SK-N-SH (cell line): ENCODE measurements around the gene PTPRS. TPM values are rescaled to one million over a fixed set of nuclear protein-coding genes. Genes with fewer than 3 reads are reported as not detected.

ENCODE experiments used
- CTCF ChIA-PET: fragments of 300-600, 350-600 bp; formaldehyde crosslinking; extraction: SDS; loops from one replicate; lab custom pipeline; 2021; lab: Yijun Ruan, JAX
- POLR2A ChIA-PET: fragments of 350-600 bp; sonication (Branson Sonifier 250); formaldehyde crosslinking; extraction: SDS; loops from one replicate; lab custom pipeline; 2020; ENCODE audit warnings: antibody characterized with exemption, inconsistent platforms; lab: Yijun Ruan, JAX
- DNase-seq: peaks from one replicate; pipeline ENCODE4 v3.0.0; 2012
- H2AFZ ChIP-seq: fragments of 200-600 bp; sonication (generic); 2 replicates; pipeline ENCODE4 v1.8.1; 2016; ENCODE audit warnings: antibody characterized with exemption, mild to moderate bottlenecking, low read depth
- H3F3A ChIP-seq: fragments of 200-600 bp; sonication (generic); replicated peaks from 2 replicates; pipeline ENCODE3; 2016; ENCODE audit warnings: antibody characterized with exemption, mild to moderate bottlenecking; ENCODE audit not compliant: insufficient read depth
- H3K27ac ChIP-seq, 2 experiments: fragments of 200-500 bp in 1 of 2; fragments of 200-600 bp in 1 of 2; sonication (Bioruptor generic) in 1 of 2; sonication (generic), shearing (Covaris generic) in 1 of 2; 2 replicates each; pipeline versions ENCODE4 v1.5.1 to v1.6.1; 2014 to 2016; ENCODE audit warnings: low read depth in 2 of 2, inconsistent platforms in 1 of 2, low read length in 1 of 2, mild to moderate bottlenecking in 1 of 2, mixed read lengths in 1 of 2
- H3K27me3 ChIP-seq: fragments of 200-600 bp; sonication (generic), shearing (Covaris generic); 2 replicates; pipeline ENCODE4 v1.6.1; 2016; ENCODE audit warnings: mixed run types; ENCODE audit not compliant: insufficient read depth
- H3K36me3 ChIP-seq, 2 experiments: fragments of 200-500 bp in 1 of 2; fragments of 200-600 bp in 1 of 2; sonication (Bioruptor generic) in 1 of 2; sonication (generic) in 1 of 2; replicated peaks in 1 of 2; 2 replicates each; pipeline versions ENCODE3 to v1.5.1; 2014 to 2016; ENCODE audit warnings: low read length in 1 of 2, mild to moderate bottlenecking in 1 of 2; ENCODE audit not compliant: insufficient read depth in 2 of 2, control insufficient read depth in 1 of 2
- H3K4me1 ChIP-seq, 2 experiments: fragments of 200-500 bp in 1 of 2; fragments of 200-600 bp in 1 of 2; sonication (Bioruptor generic) in 1 of 2; sonication (generic), shearing (Covaris generic) in 1 of 2; 2 replicates each; pipeline versions ENCODE4 v1.5.1 to v1.6.1; 2014 to 2016; ENCODE audit warnings: low read depth in 1 of 2, low read length in 1 of 2, mixed run types in 1 of 2; ENCODE audit not compliant: insufficient read depth in 2 of 2, control insufficient read depth in 1 of 2
- H3K4me2 ChIP-seq: fragments of 200-600 bp; sonication (generic), shearing (Covaris generic); 2 replicates; pipeline ENCODE4 v1.6.1; 2017; ENCODE audit warnings: mixed run types
- H3K4me3 ChIP-seq, 2 experiments: fragments of 200-500 bp in 1 of 2; fragments of 200-600 bp in 1 of 2; sonication (Bioruptor generic) in 1 of 2; sonication (generic), shearing (Covaris generic) in 1 of 2; 2 replicates each; pipeline versions ENCODE4 v1.5.1 to v1.8.1; 2014 to 2016; ENCODE audit warnings: low read depth in 2 of 2, inconsistent platforms in 1 of 2, low read length in 1 of 2, mild to moderate bottlenecking in 1 of 2, mixed read lengths in 1 of 2, moderate library complexity in 1 of 2
- H3K79me2 ChIP-seq: fragments of 200-600 bp; sonication (generic); 2 replicates; pipeline ENCODE4 v1.8.1; 2017; ENCODE audit warnings: mild to moderate bottlenecking; ENCODE audit not compliant: insufficient read depth
- H3K9ac ChIP-seq: fragments of 200-600 bp; sonication (generic); 2 replicates; pipeline ENCODE4 v1.6.1; 2017; ENCODE audit warnings: mixed run types
- H3K9me2 ChIP-seq: fragments of 200-600 bp; sonication (generic); 2 replicates; pipeline ENCODE4 v1.6.1; 2017; ENCODE audit warnings: mixed run types
- H3K9me3 ChIP-seq: fragments of 200-600 bp; sonication (generic); 2 replicates; pipeline ENCODE4 v1.6.1; 2017; ENCODE audit warnings: mixed run types, mild to moderate bottlenecking, moderate library complexity
- H4K20me1 ChIP-seq: fragments of 200-600 bp; sonication (generic); 2 replicates; pipeline ENCODE4 v1.6.1; 2017; ENCODE audit warnings: mild to moderate bottlenecking, mixed run types; ENCODE audit not compliant: insufficient read depth
- ELF1 ChIP-seq: IDR thresholded peaks from 2 replicates; pipeline ENCODE4 v1.4.0; 2012
- FOSL2 ChIP-seq: IDR thresholded peaks from 2 replicates; pipeline ENCODE4 v1.4.0; 2012; ENCODE audit warnings: low read depth, mild to moderate bottlenecking, moderate library complexity, borderline replicate concordance
- GABPA ChIP-seq: IDR thresholded peaks from 2 replicates; pipeline ENCODE4 v1.4.0; 2012; ENCODE audit warnings: low read depth, mild to moderate bottlenecking
- GATA2 ChIP-seq: sonication (generic); formaldehyde crosslinking; IDR thresholded peaks from 2 replicates; pipeline ENCODE4 v1.5.0; 2020; ENCODE audit warnings: mild to moderate bottlenecking, missing genetic modification reagents
- JUND ChIP-seq: IDR thresholded peaks from 2 replicates; pipeline ENCODE4 v1.4.0; 2012
- NFIC ChIP-seq: IDR thresholded peaks from 2 replicates; pipeline ENCODE4 v1.4.0; 2012; ENCODE audit warnings: borderline replicate concordance
- NRF1 ChIP-seq: IDR thresholded peaks from 2 replicates; pipeline ENCODE4 v1.6.1; 2012; ENCODE audit warnings: low read depth, mild to moderate bottlenecking, low read length
- RAD21 ChIP-seq: IDR thresholded peaks from 2 replicates; pipeline ENCODE4 v1.6.1; 2012; ENCODE audit warnings: mild to moderate bottlenecking, low read length
- RCOR1 ChIP-seq: fragments of 150-350 bp; IDR thresholded peaks from 2 replicates; pipeline ENCODE4 v1.6.1; 2017; ENCODE audit warnings: antibody characterized with exemption, low read length
- RXRA ChIP-seq: IDR thresholded peaks from 2 replicates; pipeline ENCODE4 v1.4.0; 2012; ENCODE audit warnings: low read depth, mild to moderate bottlenecking, borderline replicate concordance
- TAF1 ChIP-seq: IDR thresholded peaks from 2 replicates; pipeline ENCODE4 v1.6.1; 2012; ENCODE audit warnings: low read depth, mild to moderate bottlenecking, low read length, moderate library complexity, borderline replicate concordance
- WGBS: methylation state at CpG from one replicate; pipeline ENCODE4 v1.1.6; 2017; ENCODE audit warnings: low lambda C conversion rate; 5-methylcytosine and 5-hydroxymethylcytosine counted together
- polyA plus RNA-seq, 3 experiments: library from polyadenylated mRNA; depleted of rRNA; stranded (reverse); fragments of >200 nt; gene quantifications; 2 replicates each; pipeline ENCODE4 v1.2.3, GENCODE V29; 2012
- TF ChIP-seq, protein P1 (sequence below): IDR thresholded peaks from 2 replicates; pipeline ENCODE4 v1.6.1; 2012; ENCODE audit warnings: mild to moderate bottlenecking, low read depth, low read length, moderate library complexity
- TF ChIP-seq, protein P2 (sequence below): fragments of 150-350 bp; IDR thresholded peaks from 2 replicates; pipeline ENCODE4 v1.6.1; 2017; ENCODE audit warnings: antibody characterized with exemption, low read length, low read depth, borderline replicate concordance
- TF ChIP-seq, protein P3 (sequence below): IDR thresholded peaks from 2 replicates; pipeline ENCODE4 v1.4.0; 2012; ENCODE audit warnings: low read depth, borderline replicate concordance

PTPRS gene
- polyA plus RNA-seq, 1 of the 3 experiments (the other 2 are of a cell fraction), result 91.0 TPM

DNA sequence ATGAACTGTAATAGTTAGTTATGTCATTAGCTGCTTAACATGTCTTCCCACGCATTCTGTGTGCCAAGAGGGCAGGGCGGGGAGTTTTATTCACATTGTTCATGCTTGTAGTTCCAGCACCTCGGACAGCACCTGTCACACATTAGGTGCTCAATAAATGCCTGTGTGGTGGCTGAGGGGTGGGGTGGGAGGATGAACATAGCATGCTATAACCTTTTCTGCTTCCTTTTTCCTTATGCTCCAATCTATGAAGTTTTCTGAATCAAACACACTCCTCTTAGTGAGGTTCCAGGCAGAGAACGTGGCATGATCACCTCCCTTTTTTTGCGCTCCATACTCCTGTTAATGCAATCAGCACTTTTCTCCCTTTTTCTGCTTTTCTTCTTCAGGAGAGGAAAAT lies 15.8 kb upstream of the PTPRS start:
- Histone ChIP-seq H3K36me3 (no peaks in the 10 kb centered on the region), H3K4me1 (no peaks in the 10 kb centered on the region; a peak in 1 of 4 replicates), H4K20me1 (no peaks in the 10 kb centered on the region), H3K9me3 (no peaks in the 10 kb centered on the region), H3K9ac (no peak overlapping the region), H3K27me3 (no peaks in the 10 kb centered on the region), H3K4me2 (no peak overlapping the region), H3K4me3 (no peak overlapping the region), H3K79me2 (no peaks in the 10 kb centered on the region), H2AFZ (no peak overlapping the region), H3K9me2 (no peaks in the 10 kb centered on the region), H3F3A (no peaks in the 10 kb centered on the region), H3K27ac (no peak overlapping the region)
- 67% methylated on average over 5 of the region's 5 CpGs for WGBS
- POLR2A ChIA-PET, result interaction anchor here (0.6 kb wide), 1 partner anchor 228 kb away, joined by 3 read pairs; no protein-coding TSS in a partner anchor
- DNase-seq, result no peak
- TF ChIP-seq RAD21, result no peak
- no peak for TF ChIP-seq RCOR1
- no peak for TF ChIP-seq ELF1
- TF ChIP-seq NRF1, result no peak
- TF ChIP-seq, protein P1, sequence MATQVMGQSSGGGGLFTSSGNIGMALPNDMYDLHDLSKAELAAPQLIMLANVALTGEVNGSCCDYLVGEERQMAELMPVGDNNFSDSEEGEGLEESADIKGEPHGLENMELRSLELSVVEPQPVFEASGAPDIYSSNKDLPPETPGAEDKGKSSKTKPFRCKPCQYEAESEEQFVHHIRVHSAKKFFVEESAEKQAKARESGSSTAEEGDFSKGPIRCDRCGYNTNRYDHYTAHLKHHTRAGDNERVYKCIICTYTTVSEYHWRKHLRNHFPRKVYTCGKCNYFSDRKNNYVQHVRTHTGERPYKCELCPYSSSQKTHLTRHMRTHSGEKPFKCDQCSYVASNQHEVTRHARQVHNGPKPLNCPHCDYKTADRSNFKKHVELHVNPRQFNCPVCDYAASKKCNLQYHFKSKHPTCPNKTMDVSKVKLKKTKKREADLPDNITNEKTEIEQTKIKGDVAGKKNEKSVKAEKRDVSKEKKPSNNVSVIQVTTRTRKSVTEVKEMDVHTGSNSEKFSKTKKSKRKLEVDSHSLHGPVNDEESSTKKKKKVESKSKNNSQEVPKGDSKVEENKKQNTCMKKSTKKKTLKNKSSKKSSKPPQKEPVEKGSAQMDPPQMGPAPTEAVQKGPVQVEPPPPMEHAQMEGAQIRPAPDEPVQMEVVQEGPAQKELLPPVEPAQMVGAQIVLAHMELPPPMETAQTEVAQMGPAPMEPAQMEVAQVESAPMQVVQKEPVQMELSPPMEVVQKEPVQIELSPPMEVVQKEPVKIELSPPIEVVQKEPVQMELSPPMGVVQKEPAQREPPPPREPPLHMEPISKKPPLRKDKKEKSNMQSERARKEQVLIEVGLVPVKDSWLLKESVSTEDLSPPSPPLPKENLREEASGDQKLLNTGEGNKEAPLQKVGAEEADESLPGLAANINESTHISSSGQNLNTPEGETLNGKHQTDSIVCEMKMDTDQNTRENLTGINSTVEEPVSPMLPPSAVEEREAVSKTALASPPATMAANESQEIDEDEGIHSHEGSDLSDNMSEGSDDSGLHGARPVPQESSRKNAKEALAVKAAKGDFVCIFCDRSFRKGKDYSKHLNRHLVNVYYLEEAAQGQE, result peak; percentile 90
- CTCF ChIA-PET, result interaction anchor here (1.5 kb wide), 1 partner anchor 15 kb away, joined by 3 read pairs; the partner anchor contains the start of gene PTPRS

DNA sequence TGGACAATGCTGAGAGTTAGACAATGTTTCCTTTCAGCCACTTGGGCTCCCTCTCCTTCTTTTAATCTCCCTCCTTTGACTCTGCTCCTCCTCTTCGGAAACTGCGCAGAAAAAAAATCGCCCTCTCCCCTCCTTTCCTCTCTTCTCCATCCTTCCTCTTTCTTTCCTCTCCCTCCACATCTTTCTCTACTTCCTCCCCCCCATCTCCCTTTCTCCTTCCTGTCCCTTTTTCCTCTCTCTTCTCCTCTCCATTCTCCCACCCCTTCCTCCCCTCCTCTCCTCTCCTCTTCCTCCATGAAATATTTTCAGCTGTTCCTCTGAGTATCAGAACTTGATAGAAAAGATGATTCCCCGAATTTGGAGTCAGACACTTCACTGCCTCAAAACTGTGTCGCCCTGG lies 15.1 kb upstream of the PTPRS start:
- ChIA-PET POLR2A (interaction anchor here (0.6 kb wide), 2 partner anchors 15 to 229 kb away, joined by 3 read pairs; no protein-coding TSS in a partner anchor), CTCF (interaction anchor here (1.5 kb wide), 1 partner anchor 15 kb away, joined by 3 read pairs; the partner anchor contains the start of gene PTPRS)
- no peaks in the 10 kb centered on the region for H3K9me2 ChIP-seq
- no peak overlapping the region for H3K27ac ChIP-seq
- no peak overlapping the region for H3K4me3 ChIP-seq
- H3K79me2 ChIP-seq, result no peaks in the 10 kb centered on the region
- no peaks in the 10 kb centered on the region; a peak in 1 of 4 replicates for H3K4me1 ChIP-seq
- H3F3A ChIP-seq, result no peaks in the 10 kb centered on the region
- no peaks in the 10 kb centered on the region for H4K20me1 ChIP-seq
- WGBS, result 35% methylated on average over 5 of the region's 5 CpGs
- H3K9me3 ChIP-seq, result no peaks in the 10 kb centered on the region
- no peak overlapping the region for H3K9ac ChIP-seq
- H3K36me3 ChIP-seq, result no peaks in the 10 kb centered on the region
- DNase-seq, result no peak
- H3K4me2 ChIP-seq, result no peak overlapping the region
- no peaks in the 10 kb centered on the region for H3K27me3 ChIP-seq
- H2AFZ ChIP-seq, result no peak overlapping the region
- no peak for TF ChIP-seq ELF1
- no peak for TF ChIP-seq GATA2 (CRISPR knock-in tag)
- TF ChIP-seq, protein P2, sequence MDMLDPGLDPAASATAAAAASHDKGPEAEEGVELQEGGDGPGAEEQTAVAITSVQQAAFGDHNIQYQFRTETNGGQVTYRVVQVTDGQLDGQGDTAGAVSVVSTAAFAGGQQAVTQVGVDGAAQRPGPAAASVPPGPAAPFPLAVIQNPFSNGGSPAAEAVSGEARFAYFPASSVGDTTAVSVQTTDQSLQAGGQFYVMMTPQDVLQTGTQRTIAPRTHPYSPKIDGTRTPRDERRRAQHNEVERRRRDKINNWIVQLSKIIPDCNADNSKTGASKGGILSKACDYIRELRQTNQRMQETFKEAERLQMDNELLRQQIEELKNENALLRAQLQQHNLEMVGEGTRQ, result no peak
- TF ChIP-seq, protein P3, sequence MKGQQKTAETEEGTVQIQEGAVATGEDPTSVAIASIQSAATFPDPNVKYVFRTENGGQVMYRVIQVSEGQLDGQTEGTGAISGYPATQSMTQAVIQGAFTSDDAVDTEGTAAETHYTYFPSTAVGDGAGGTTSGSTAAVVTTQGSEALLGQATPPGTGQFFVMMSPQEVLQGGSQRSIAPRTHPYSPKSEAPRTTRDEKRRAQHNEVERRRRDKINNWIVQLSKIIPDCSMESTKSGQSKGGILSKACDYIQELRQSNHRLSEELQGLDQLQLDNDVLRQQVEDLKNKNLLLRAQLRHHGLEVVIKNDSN, result no peak
- TF ChIP-seq RXRA, result no peak
- TF ChIP-seq JUND, result no peak
- TF ChIP-seq GABPA, result no peak
- TF ChIP-seq TAF1, result no peak
- no peak for TF ChIP-seq NFIC
- no peak for TF ChIP-seq FOSL2
